ENCODE measurements around the gene SEMA4C. TPM values are rescaled to one million over a fixed set of nuclear protein-coding genes. Genes with fewer than 3 reads are reported as not detected.

Gene SEMA4C
- total RNA-seq, 2 experiments from 2014 or later = 55.8 to 56.8 TPM

DNA sequence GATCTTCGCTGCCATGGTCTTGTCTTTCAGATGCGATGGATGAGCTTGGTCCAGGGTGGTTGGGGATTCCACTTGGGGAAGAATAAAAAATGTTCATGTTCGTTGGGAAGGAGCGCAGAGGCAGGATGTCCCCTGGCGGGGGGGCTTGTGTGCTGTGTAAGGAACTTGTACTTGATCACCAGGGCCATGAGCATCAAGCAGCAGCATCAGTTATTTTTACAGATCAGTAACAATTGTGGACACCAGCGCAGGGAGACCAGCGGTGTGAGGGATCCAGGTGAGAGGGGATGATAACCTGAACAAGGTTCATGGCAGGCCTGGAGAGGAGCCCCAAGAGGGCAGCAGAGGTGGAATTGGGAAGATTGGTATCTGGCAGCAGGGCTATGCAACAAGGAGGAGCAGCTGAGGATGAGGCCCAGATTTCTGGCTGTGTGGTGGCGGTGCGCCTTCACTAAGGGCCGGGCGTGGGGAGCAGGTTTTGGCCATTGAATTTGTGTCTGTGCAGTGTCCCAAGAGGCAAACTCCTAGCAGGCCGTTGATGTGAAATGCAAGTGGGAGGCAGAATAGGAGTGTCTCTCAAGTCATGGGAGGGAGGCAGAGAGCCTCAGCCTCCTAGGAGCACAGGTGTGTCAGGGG is 49.9 kb downstream of the SEMA4C start:
- TF ChIP-seq, protein P1, sequence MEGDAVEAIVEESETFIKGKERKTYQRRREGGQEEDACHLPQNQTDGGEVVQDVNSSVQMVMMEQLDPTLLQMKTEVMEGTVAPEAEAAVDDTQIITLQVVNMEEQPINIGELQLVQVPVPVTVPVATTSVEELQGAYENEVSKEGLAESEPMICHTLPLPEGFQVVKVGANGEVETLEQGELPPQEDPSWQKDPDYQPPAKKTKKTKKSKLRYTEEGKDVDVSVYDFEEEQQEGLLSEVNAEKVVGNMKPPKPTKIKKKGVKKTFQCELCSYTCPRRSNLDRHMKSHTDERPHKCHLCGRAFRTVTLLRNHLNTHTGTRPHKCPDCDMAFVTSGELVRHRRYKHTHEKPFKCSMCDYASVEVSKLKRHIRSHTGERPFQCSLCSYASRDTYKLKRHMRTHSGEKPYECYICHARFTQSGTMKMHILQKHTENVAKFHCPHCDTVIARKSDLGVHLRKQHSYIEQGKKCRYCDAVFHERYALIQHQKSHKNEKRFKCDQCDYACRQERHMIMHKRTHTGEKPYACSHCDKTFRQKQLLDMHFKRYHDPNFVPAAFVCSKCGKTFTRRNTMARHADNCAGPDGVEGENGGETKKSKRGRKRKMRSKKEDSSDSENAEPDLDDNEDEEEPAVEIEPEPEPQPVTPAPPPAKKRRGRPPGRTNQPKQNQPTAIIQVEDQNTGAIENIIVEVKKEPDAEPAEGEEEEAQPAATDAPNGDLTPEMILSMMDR (IDR thresholded peaks at IDR 0.05) = no peak
- peak overlapping the region; percentile 66 for H3K27ac Mint-ChIP-seq
- H3K9me3 Mint-ChIP-seq = no peaks in the 10 kb centered on the region
- Histone ChIP-seq H3K36me3 (ENCODE audit: insufficient read depth, low read length) (peaks cover 34% of the 10 kb centered on the region), H3K27me3 (ENCODE audit: control insufficient read depth in 1 of 2, insufficient read depth in 2 of 2, low read length in 2 of 2) (no peaks in the 10 kb centered on the region), H3K9me3 (ENCODE audit: control insufficient read depth in 1 of 2, insufficient read depth in 1 of 2, low read length in 2 of 2) (no peaks in the 10 kb centered on the region), H3K4me3 (ENCODE audit: low read length) (no peak overlapping the region), H3K4me1 (ENCODE audit: insufficient read depth, low read length) (peaks cover 59% of the 10 kb centered on the region), H3K27ac (ENCODE audit: low read depth in 1 of 2, low read length in 2 of 2) (no peak overlapping the region)
- CTCF ChIA-PET = interaction anchor here (1.6 kb wide), 1 partner anchor 38 kb away, joined by 5 read pairs; the partner anchor contains the start of gene ANKRD39
- H3K36me3 Mint-ChIP-seq (ENCODE audit: low read depth) = peaks cover 77% of the 10 kb centered on the region
- no peaks in the 10 kb centered on the region for H3K27me3 Mint-ChIP-seq
- peak overlapping the region; percentile 94 for H3K4me3 Mint-ChIP-seq
- intact Hi-C loops (cut with DNase I, micrococcal nuclease) = loop anchor here (5.0 kb wide), 3 partner anchors 37 to 283 kb away; partner anchors contain the start of genes ANKRD39 (in 2 of the 2), ARID5A (in 1 of the 2) and CNNM4 (in 1 of the 2)
- DNase-seq (no peak), ATAC-seq (ENCODE audit: poor library complexity) (no peak)
- peaks cover 61% of the 10 kb centered on the region for H3K4me1 Mint-ChIP-seq (ENCODE audit: low read depth)
- POLR2A ChIA-PET = interaction anchor here (0.6 to 1.7 kb wide), 3 partner anchors 9 to 676 kb away, joined by 3 to 6 read pairs (median 3); no protein-coding TSS in a partner anchor

DNA sequence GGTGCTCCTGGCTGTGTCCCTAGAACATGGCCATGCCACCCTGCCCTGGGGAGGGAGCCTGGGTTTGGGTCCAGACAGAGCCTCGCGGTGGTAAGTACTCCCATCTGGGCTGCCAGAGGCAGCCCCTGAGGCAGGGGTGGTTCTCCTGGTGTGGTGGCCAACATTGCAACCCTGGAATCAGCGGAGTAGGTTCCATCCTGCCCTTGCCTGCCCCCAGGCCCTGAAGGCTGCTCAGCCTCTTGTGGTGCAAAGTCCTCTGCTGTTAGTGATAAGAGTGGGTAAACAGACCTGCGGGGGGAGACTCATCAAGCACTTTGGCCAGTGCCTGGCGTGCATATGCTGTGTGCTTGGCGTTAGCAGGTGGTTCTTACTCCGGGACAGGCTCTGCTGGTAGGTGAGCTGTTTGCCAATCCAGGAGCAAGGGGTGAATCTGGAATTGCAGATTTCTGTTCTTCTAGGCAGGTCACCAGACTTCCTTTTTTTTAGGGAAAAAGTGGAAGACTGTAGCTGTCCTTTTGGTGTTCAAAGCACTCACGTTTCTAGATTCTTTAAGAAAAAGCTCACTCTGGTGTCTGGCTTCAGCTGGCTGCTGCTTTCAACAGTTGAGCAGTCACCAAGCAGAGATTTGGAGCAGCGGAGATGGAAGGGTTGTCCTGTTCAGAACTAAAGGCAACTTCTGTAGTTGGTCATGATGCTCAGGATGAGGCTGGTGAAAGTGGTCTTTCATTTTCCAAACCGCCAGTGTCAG is 50.6 kb downstream of the SEMA4C start:
- no peaks in the 10 kb centered on the region for H3K27me3 ChIP-seq (ENCODE audit: control insufficient read depth in 1 of 2, insufficient read depth in 2 of 2, low read length in 2 of 2)
- intact Hi-C loops (cut with DNase I, micrococcal nuclease) = loop anchor here (5.0 kb wide), 3 partner anchors 38 to 282 kb away; partner anchors contain the start of genes ANKRD39 (in 2 of the 2), ARID5A (in 1 of the 2) and CNNM4 (in 1 of the 2)
- Mint-ChIP-seq H3K9me3 (no peaks in the 10 kb centered on the region), H3K4me3 (peak overlapping the region; percentile 94), H3K27ac (peak overlapping the region; percentile 66), H3K4me1 (ENCODE audit: low read depth) (peaks cover 63% of the 10 kb centered on the region), H3K36me3 (ENCODE audit: low read depth) (peaks cover 72% of the 10 kb centered on the region), H3K27me3 (no peaks in the 10 kb centered on the region)
- no peak overlapping the region for H3K4me3 ChIP-seq (ENCODE audit: low read length)
- no peak for DNase-seq
- no peak for ATAC-seq (ENCODE audit: poor library complexity)
- CTCF ChIA-PET = interaction anchor here (1.6 kb wide), 1 partner anchor 39 kb away, joined by 5 read pairs; the partner anchor contains the start of gene ANKRD39
- H3K4me1 ChIP-seq (ENCODE audit: insufficient read depth, low read length) = peaks cover 59% of the 10 kb centered on the region
- TF ChIP-seq, protein P1 (IDR thresholded peaks at IDR 0.05) = no peak
- H3K9me3 ChIP-seq (ENCODE audit: control insufficient read depth in 1 of 2, insufficient read depth in 1 of 2, low read length in 2 of 2) = no peaks in the 10 kb centered on the region
- H3K27ac ChIP-seq (ENCODE audit: low read depth in 1 of 2, low read length in 2 of 2) = no peak overlapping the region
- H3K36me3 ChIP-seq (ENCODE audit: insufficient read depth, low read length) = peaks cover 28% of the 10 kb centered on the region
- POLR2A ChIA-PET = interaction anchor here (0.6 to 1.3 kb wide), 5 partner anchors 13 to 677 kb away, joined by 3 to 6 read pairs (median 3); partner anchors contain the start of gene ANKRD39

DNA sequence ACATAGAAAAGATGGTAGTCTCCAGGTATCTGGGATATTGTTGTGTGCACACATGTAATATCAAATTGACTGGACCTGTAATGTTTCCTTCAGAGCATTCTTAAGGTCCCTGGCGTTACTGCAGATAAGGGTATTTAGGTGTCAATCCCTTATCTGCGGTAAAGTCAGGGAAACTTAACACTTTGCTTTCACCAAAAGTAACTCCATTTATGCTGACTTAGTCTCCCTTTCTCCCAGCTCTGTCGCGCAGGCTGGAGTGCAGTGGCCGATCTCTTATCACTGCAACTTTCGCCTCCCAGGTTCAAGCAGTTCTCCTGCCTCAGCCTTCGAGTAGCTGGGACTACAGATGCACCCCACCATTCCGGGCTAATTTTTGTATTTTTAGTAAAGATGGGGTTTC is 52.0 kb downstream of the SEMA4C start:
- no peaks in the 10 kb centered on the region for H3K27me3 ChIP-seq (ENCODE audit: control insufficient read depth in 1 of 2, insufficient read depth in 2 of 2, low read length in 2 of 2)
- ChIA-PET POLR2A (interaction anchor here (0.6 to 3.8 kb wide), 6 partner anchors 11 to 198 kb away, joined by 3 to 50 read pairs (median 18); partner anchors contain the start of genes ANKRD39 and KANSL3), CTCF (interaction anchor here (0.7 to 1.4 kb wide), 3 partner anchors 17 to 55 kb away, joined by 3 read pairs; partner anchors contain the start of gene ANKRD39)
- Mint-ChIP-seq H3K4me1 (ENCODE audit: low read depth) (peaks cover 64% of the 10 kb centered on the region), H3K9me3 (no peaks in the 10 kb centered on the region), H3K36me3 (ENCODE audit: low read depth) (peaks cover 60% of the 10 kb centered on the region), H3K27me3 (no peaks in the 10 kb centered on the region), H3K27ac (peak overlapping the region; percentile 66), H3K4me3 (peak overlapping the region; percentile 94)
- peak overlapping the region; percentile 61 for H3K4me3 ChIP-seq (ENCODE audit: low read length)
- TF ChIP-seq, protein P1 (IDR thresholded peaks at IDR 0.05) = no peak
- no peak for ATAC-seq (ENCODE audit: poor library complexity)
- H3K9me3 ChIP-seq (ENCODE audit: control insufficient read depth in 1 of 2, insufficient read depth in 1 of 2, low read length in 2 of 2) = no peaks in the 10 kb centered on the region
- H3K27ac ChIP-seq (ENCODE audit: low read depth in 1 of 2, low read length in 2 of 2) = no peak overlapping the region
- H3K36me3 ChIP-seq (ENCODE audit: insufficient read depth, low read length) = peaks cover 17% of the 10 kb centered on the region
- peaks cover 52% of the 10 kb centered on the region for H3K4me1 ChIP-seq (ENCODE audit: insufficient read depth, low read length)
- intact Hi-C loops (cut with DNase I, micrococcal nuclease) = loop anchor here (2.0 to 5.0 kb wide), 6 partner anchors 17 to 281 kb away; partner anchors contain the start of genes ANKRD39 (in 2 of the 2), CNNM4 (in 2 of the 2) and ARID5A (in 1 of the 2)
- no peak for DNase-seq

All from CD4-positive, alpha-beta T cell (primary cell).